Measurements from ENCODE around the gene PHOSPHO2.
A peak's percentile ranks its signal among the peaks of the same experiment; 100 is the strongest.

The PHOSPHO2 gene

GRCh38 chr2:169694113-169694893 is at the start of gene PHOSPHO2, which contains the start of gene CFAP210:
Gene PHOSPHO2 (plus strand): TSS chr2:169694469. CDS start chr2:169700972, 6,503 bp downstream.
Gene CFAP210 (minus strand): TSS chr2:169694405. CDS start chr2:169694327, 78 bp downstream.
- peak; percentile 97 to 98 for DNase-seq

- no peak for DNase-seq
Observed at GRCh38 chr2:169647496-169647895, 46.8 kb upstream of the PHOSPHO2 start.

- DNase-seq, result no peak
Observed at GRCh38 chr2:169649278-169649677, 45.0 kb upstream of the PHOSPHO2 start.

GRCh38 chr2:169653636-169654035 is 40.6 kb upstream of the PHOSPHO2 start:
- DNase-seq, result no peak

GRCh38 chr2:169656164-169656563 is 38.1 kb upstream of the PHOSPHO2 start:
- no peak for DNase-seq

GRCh38 chr2:169658877-169659276 is 35.4 kb upstream of the PHOSPHO2 start:
- no peak for DNase-seq

GRCh38 chr2:169659320-169659719 is 34.9 kb upstream of the PHOSPHO2 start:
- DNase-seq, result no peak

- DNase-seq, result no peak
Observed at GRCh38 chr2:169661265-169661664, 33.0 kb upstream of the PHOSPHO2 start.

- DNase-seq, result no peak
Observed at GRCh38 chr2:169662744-169663143, 31.5 kb upstream of the PHOSPHO2 start.

GRCh38 chr2:169663247-169663646 is 31.0 kb upstream of the PHOSPHO2 start:
- no peak for DNase-seq

GRCh38 chr2:169664600-169664977 is 29.7 kb upstream of the PHOSPHO2 start:
- no peak for DNase-seq

- DNase-seq, result no peak
Observed at GRCh38 chr2:169664978-169665930, 29.0 kb upstream of the PHOSPHO2 start.

- DNase-seq, result no peak
Observed at GRCh38 chr2:169667583-169667982, 26.7 kb upstream of the PHOSPHO2 start.

- DNase-seq, result no peak
Observed at GRCh38 chr2:169670215-169670651, 24.0 kb upstream of the PHOSPHO2 start.

- DNase-seq, result no peak
Observed at GRCh38 chr2:169670937-169671336, 23.3 kb upstream of the PHOSPHO2 start.

GRCh38 chr2:169672406-169672805 is 21.9 kb upstream of the PHOSPHO2 start:
- no peak for DNase-seq

- DNase-seq, result no peak
Observed at GRCh38 chr2:169673106-169673505, 21.2 kb upstream of the PHOSPHO2 start.

GRCh38 chr2:169673921-169674320 is 20.3 kb upstream of the PHOSPHO2 start:
- no peak for DNase-seq

GRCh38 chr2:169676357-169676756 is 17.9 kb upstream of the PHOSPHO2 start:
- no peak for DNase-seq

GRCh38 chr2:169676850-169677249 is 17.4 kb upstream of the PHOSPHO2 start:
- DNase-seq, result no peak

- DNase-seq, result no peak
Observed at GRCh38 chr2:169683054-169683424, 11.2 kb upstream of the PHOSPHO2 start.

GRCh38 chr2:169683425-169684134 is 10.7 kb upstream of the PHOSPHO2 start:
- DNase-seq, result no peak

- no peak for DNase-seq
Observed at GRCh38 chr2:169684135-169684565, 10.1 kb upstream of the PHOSPHO2 start.
